ENCODE data around the gene PRRC2A. TPM values are rescaled to one million over a fixed set of nuclear protein-coding genes. Genes with fewer than 3 reads are reported as not detected.
A peak's percentile ranks its signal among the peaks of the same experiment; 100 is the strongest.

The PRRC2A gene
- total RNA-seq, 1 experiment from 2014 or later = 318 TPM

- no peak overlapping the region for H3K4me3 ChIP-seq (ENCODE audit: low read depth in 2 of 2, low read length in 2 of 2)
- in situ Hi-C loops (cut with HindIII; ENCODE audit: low pct_unique_long_range_greater_than_20kb, low sequenced_read_pairs) (no loop called here), intact Hi-C loops (cut with micrococcal nuclease; ENCODE audit: unreplicated experiment) (no loop called here)
- H3K27ac ChIP-seq (ENCODE audit: low read length) = no peak overlapping the region; the same call in 1 of the 2 replicates
- ATAC-seq (no peak), DNase-seq (ENCODE audit: low read depth, low spot score) (no peak)
- ChIA-PET CTCF (interaction anchor here (0.6 kb wide), 1 partner anchor 1880 kb away, joined by 3 read pairs; no protein-coding TSS in a partner anchor), POLR2A (no interaction called here)
- H3K9me3 ChIP-seq (ENCODE audit: control insufficient read depth, insufficient read depth, low read depth, low read length) = no peaks in the 10 kb centered on the region
- H3K27me3 ChIP-seq (ENCODE audit: control insufficient read depth, insufficient read depth, low read length) = no peaks in the 10 kb centered on the region
- no TSS peak for BruUV-seq (replicated peaks)
- H3K36me3 ChIP-seq (ENCODE audit: control insufficient read depth, insufficient read depth, low read length) = peaks cover 39% of the 10 kb centered on the region
- no peak; the same call in 1 of the 2 replicates for TF ChIP-seq POLR2AphosphoS5 (IDR thresholded peaks at IDR 0.05; ENCODE audit: low read depth, low read length)
- no peak for TF ChIP-seq SIN3A (IDR thresholded peaks at IDR 0.05; ENCODE audit: borderline replicate concordance, insufficient read depth, low read depth, low read length)
- no peak for TF ChIP-seq TCF7L2 (IDR thresholded peaks at IDR 0.05; ENCODE audit: low read depth, low read length)
- TF ChIP-seq REST (IDR thresholded peaks at IDR 0.05; ENCODE audit: insufficient read depth in 1 of 2, low read depth in 2 of 2, low read length in 1 of 2) = no peak
- peaks cover 11% of the 10 kb centered on the region; the same call in 1 of the 2 replicates for H3K4me1 ChIP-seq (ENCODE audit: control insufficient read depth, insufficient read depth, low read length)
Measured at GRCh38 chr6:31633447-31633846, 12.9 kb downstream of the PRRC2A start.

GRCh38 chr6:31634131-31634530 lies 13.6 kb downstream of the PRRC2A start:
- ATAC-seq = no peak
- BruUV-seq (replicated peaks) = no TSS peak
- H3K4me1 ChIP-seq (ENCODE audit: control insufficient read depth, insufficient read depth, low read length) = peaks cover 11% of the 10 kb centered on the region; the same call in 1 of the 2 replicates
- no peaks in the 10 kb centered on the region for H3K9me3 ChIP-seq (ENCODE audit: control insufficient read depth, insufficient read depth, low read depth, low read length)
- in situ Hi-C loops (cut with HindIII; ENCODE audit: low pct_unique_long_range_greater_than_20kb, low sequenced_read_pairs) = no loop called here
- no peaks in the 10 kb centered on the region for H3K27me3 ChIP-seq (ENCODE audit: control insufficient read depth, insufficient read depth, low read length)
- peaks cover 35% of the 10 kb centered on the region for H3K36me3 ChIP-seq (ENCODE audit: control insufficient read depth, insufficient read depth, low read length)
- intact Hi-C loops (cut with micrococcal nuclease; ENCODE audit: unreplicated experiment) = no loop called here
- no peak for TF ChIP-seq REST (IDR thresholded peaks at IDR 0.05; ENCODE audit: insufficient read depth in 1 of 2, low read depth in 2 of 2, low read length in 1 of 2)
- CTCF ChIA-PET = interaction anchor here (0.6 kb wide), 1 partner anchor 1879 kb away, joined by 3 read pairs; no protein-coding TSS in a partner anchor
- 0 out of 2 replicates have a peak overlapping the region, but pooled peaks have one; percentile 13 for H3K27ac ChIP-seq (ENCODE audit: low read length)
- no peak overlapping the region for H3K4me3 ChIP-seq (ENCODE audit: low read depth in 2 of 2, low read length in 2 of 2)
- POLR2A ChIA-PET = no interaction called here
- DNase-seq (ENCODE audit: low read depth, low spot score) = no peak

All from Panc1 (cell line).